GM19324 (cell line): ENCODE results near the gene CCDC144A.
"Not testable (repeated sequence)": the region's sequence is repeated elsewhere in the genome, so short reads cannot be mapped to it uniquely, and the experiment has no call there.

Experiments used
- ATAC-seq: cut with Tn5 transposase; IDR thresholded peaks from one replicate; pipeline ENCODE4 v1.9.1; 2021; ENCODE audit warnings: mild to moderate bottlenecking, moderate library complexity; ENCODE audit not compliant: unreplicated experiment, low FRiP score

The CCDC144A gene

DNA sequence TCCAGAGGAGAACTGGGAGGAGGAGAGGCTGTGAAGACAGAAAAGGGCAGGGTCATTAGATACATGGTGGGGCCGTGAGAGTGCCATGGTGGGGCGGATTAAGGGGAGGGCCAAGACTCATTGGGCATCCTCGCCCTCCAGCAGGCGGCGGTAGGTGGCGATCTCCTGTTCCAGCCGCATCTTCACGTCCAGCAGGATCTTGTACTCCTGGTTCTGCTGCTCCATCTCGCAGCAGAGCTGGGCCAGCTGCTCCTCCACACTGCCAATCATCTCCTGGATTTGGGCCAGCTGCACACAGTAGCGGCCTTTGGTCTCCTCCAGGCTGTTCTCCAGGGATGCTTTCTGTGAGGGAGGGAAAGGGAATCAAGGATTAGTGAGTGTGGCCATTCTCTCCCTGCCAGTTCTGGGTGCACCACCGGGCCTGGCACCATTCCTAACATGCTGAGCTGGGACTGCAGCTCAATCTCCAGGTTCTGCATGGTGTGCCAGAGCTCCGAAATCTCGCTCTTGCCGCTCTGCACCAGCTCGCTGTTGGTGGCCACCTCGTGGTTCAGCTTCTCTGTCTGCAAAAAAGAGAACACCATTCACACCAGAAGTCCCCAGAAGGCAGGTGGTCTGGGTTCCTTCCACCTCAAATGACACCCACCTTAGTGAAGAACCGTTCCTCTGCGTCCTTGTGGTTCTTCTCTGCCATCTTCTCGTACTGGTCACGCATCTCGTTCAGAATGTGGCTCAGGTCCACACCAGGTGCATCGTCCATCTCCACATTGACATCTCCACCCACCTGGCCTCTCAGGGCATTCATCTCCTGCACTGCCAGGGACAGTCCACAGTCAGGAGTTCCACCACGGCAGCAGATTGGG, 129.0 kb downstream of the CCDC144A start:
- ATAC-seq: no peak

DNA sequence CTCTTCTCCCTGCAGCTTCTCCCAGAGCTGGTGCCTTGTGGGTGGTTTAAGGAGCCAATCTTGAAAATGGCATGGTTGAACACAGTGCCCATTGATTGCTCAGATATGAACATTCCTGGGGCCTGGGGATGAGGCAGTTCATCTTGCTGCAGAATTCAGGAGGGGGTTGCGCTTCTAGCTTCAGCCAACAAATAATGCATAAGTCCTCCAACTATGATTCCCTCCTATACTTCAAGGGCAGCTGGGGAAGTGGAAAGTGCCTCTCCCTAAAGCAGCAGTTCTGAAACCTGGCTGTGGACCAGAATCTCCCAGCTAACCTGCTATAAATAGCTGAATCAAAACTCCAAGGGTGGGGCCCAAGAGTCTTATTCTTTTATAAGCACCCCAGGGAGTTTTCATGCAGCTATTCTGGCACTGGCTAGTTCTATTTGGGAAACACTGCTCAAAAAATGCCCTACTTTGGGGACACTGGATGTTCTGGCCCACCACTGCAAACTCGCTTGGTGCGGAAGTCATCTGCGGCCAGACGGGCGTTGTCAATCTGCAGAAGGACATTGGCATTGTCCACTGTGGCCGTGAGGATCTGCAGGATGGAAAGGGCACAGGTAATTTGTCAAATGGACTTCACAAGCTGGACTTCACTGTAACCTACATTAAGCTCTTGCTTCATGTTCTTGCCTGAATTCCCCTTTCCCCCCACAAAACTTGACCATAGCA, 130.3 kb downstream of the CCDC144A start:
- no peak for ATAC-seq

DNA sequence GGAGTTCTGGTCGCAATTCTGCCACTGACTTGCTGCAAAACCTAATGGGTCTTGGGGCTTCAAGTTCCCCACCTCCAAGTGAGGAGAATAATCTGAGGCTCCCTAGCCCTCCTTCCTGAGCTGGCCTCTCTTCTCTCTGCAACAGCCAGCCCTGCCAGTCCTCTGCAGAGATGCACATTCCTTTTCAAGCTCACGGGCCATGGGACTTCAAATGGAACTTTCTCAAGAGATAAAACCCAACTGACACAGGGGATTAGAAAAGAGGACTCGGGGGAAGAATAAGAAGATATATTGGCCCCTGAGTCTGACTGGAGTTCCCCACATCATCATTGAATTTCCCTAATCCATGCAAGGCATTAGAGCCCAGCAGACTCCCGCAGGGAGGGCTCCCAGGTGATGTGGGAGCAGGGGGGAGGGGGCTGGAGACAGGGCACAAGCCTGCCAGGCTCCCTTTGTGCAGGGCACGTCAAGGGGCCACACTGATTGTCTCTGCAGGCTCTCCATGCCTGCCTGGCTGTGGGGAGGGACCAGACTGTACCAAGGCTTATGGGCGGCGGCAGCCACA, 131.0 kb downstream of the CCDC144A start:
- ATAC-seq: no peak

DNA sequence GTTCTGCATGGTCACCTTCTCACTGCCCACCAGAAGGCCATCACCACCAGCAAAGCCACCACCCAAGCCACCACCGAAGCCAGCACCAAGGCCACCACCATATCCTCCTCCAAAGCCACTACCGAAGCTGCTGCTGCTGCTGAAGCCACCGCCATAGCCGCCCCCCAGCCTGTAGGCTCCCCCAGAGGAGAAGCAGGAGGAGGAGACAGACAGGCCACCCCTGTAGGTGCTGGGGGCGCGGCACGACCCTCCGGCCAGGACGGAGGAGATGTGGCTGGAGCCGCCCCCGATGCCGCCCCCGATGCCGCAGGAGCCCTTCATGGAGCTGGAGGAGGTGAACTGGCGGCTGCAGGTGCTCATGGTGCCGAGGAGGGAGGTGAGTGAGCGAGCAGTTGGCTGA, 132.1 kb downstream of the CCDC144A start:
- not testable (repeated sequence) for ATAC-seq

DNA sequence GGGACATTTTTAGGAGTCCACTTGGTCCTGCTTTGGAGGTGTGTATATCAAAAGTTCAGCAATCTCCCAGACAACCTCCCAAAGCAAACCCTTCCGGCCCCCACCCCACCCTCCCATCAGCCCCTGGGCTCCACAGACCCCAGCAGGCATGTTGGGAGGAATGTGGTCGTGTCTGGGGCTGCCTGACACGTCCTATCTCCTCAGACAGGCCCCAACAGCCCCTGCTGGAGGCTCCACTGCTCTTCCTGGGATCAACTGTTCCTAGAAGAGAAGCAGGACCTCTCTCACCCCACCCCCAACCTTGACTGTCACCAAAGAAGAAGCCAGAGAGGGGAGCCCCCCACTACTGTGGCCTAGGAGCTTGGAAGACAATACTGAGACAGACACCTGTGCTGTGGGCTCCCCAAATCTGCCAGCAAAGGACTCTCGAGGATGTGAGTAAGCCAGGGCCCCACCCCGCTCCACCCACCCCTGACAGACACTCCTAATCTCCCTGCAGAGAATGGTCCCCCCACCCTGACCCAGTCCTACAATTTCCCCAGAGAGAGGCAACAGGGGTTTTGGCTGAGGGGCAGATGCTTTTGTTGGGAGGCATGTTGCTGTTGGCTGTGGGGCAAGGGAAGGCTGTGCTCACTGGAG, 133.8 kb downstream of the CCDC144A start:
- ATAC-seq: not testable (repeated sequence)
